ENCODE results near the gene SYT7. TPM values are rescaled to one million over a fixed set of nuclear protein-coding genes. Genes with fewer than 3 reads are reported as not detected.

SYT7 gene
- total and polyA plus RNA-seq, 4 donors = 2.1 to 114 (median 30.8) TPM

- no peak for TF ChIP-seq HNF4A (conservative IDR thresholded peaks at IDR 0.05)
- TF ChIP-seq ATF3 (IDR thresholded peaks at IDR 0.05) = no peak
- no peak for TF ChIP-seq HNF4G (IDR thresholded peaks at IDR 0.05)
- TF ChIP-seq FOXA1 (IDR thresholded peaks at IDR 0.05) = no peak
- TF ChIP-seq, protein P1, sequence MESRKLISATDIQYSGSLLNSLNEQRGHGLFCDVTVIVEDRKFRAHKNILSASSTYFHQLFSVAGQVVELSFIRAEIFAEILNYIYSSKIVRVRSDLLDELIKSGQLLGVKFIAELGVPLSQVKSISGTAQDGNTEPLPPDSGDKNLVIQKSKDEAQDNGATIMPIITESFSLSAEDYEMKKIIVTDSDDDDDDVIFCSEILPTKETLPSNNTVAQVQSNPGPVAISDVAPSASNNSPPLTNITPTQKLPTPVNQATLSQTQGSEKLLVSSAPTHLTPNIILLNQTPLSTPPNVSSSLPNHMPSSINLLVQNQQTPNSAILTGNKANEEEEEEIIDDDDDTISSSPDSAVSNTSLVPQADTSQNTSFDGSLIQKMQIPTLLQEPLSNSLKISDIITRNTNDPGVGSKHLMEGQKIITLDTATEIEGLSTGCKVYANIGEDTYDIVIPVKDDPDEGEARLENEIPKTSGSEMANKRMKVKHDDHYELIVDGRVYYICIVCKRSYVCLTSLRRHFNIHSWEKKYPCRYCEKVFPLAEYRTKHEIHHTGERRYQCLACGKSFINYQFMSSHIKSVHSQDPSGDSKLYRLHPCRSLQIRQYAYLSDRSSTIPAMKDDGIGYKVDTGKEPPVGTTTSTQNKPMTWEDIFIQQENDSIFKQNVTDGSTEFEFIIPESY (IDR thresholded peaks at IDR 0.05) = no peak
- no peak for TF ChIP-seq JUND (IDR thresholded peaks at IDR 0.05)
- TF ChIP-seq, protein P2, sequence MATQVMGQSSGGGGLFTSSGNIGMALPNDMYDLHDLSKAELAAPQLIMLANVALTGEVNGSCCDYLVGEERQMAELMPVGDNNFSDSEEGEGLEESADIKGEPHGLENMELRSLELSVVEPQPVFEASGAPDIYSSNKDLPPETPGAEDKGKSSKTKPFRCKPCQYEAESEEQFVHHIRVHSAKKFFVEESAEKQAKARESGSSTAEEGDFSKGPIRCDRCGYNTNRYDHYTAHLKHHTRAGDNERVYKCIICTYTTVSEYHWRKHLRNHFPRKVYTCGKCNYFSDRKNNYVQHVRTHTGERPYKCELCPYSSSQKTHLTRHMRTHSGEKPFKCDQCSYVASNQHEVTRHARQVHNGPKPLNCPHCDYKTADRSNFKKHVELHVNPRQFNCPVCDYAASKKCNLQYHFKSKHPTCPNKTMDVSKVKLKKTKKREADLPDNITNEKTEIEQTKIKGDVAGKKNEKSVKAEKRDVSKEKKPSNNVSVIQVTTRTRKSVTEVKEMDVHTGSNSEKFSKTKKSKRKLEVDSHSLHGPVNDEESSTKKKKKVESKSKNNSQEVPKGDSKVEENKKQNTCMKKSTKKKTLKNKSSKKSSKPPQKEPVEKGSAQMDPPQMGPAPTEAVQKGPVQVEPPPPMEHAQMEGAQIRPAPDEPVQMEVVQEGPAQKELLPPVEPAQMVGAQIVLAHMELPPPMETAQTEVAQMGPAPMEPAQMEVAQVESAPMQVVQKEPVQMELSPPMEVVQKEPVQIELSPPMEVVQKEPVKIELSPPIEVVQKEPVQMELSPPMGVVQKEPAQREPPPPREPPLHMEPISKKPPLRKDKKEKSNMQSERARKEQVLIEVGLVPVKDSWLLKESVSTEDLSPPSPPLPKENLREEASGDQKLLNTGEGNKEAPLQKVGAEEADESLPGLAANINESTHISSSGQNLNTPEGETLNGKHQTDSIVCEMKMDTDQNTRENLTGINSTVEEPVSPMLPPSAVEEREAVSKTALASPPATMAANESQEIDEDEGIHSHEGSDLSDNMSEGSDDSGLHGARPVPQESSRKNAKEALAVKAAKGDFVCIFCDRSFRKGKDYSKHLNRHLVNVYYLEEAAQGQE (IDR thresholded peaks at IDR 0.05) = no peak
- no peak for TF ChIP-seq GABPA (IDR thresholded peaks at IDR 0.05 in 1 of 2, conservative IDR thresholded peaks at IDR 0.05 in 1 of 2)
- TF ChIP-seq MAX (IDR thresholded peaks at IDR 0.05) = no peak
- TF ChIP-seq TAF1 (conservative IDR thresholded peaks at IDR 0.05) = no peak
- no peak for TF ChIP-seq YY1 (IDR thresholded peaks at IDR 0.05)
- no peak for TF ChIP-seq EGR1 (IDR thresholded peaks at IDR 0.05; ENCODE audit: low read depth in 2 of 2)
- TF ChIP-seq RAD21 (IDR thresholded peaks at IDR 0.05) = no peak
- TF ChIP-seq NR2F2 (IDR thresholded peaks at IDR 0.05) = no peak
- TF ChIP-seq FOXA2 (IDR thresholded peaks at IDR 0.05) = no peak
- TF ChIP-seq SP1 (IDR thresholded peaks at IDR 0.05) = no peak
- H3K4me3 ChIP-seq (ENCODE audit: low read depth in 1 of 3, low read length in 3 of 3) = no peak overlapping the region
- H3K9ac ChIP-seq (ENCODE audit: low read depth in 1 of 2, low read length in 2 of 2) = no peak overlapping the region
- no peak for DNase-seq (ENCODE audit: low spot score)
- no peaks in the 10 kb centered on the region for H3K27me3 ChIP-seq (ENCODE audit: control insufficient read depth in 4 of 4, insufficient read depth in 4 of 4, low read length in 3 of 4)
- no peaks in the 10 kb centered on the region for H3K36me3 ChIP-seq (ENCODE audit: control insufficient read depth in 4 of 4, insufficient read depth in 3 of 4, low read depth in 1 of 4, low read length in 3 of 4)
- H3K9me3 ChIP-seq (ENCODE audit: control insufficient read depth in 4 of 4, low read length in 3 of 4) = no peaks in the 10 kb centered on the region
- 75% methylated on average over 10 of the region's 10 CpGs for WGBS
- H3K27ac ChIP-seq (ENCODE audit: low read depth in 1 of 2, low read length in 2 of 2) = no peak overlapping the region
- H3K4me1 ChIP-seq (ENCODE audit: control insufficient read depth in 4 of 4, insufficient read depth in 4 of 4, low read length in 3 of 4) = no peaks in the 10 kb centered on the region
Observed at GRCh38 chr11:61630089-61630488, 49.2 kb upstream of the SYT7 start.

DNA sequence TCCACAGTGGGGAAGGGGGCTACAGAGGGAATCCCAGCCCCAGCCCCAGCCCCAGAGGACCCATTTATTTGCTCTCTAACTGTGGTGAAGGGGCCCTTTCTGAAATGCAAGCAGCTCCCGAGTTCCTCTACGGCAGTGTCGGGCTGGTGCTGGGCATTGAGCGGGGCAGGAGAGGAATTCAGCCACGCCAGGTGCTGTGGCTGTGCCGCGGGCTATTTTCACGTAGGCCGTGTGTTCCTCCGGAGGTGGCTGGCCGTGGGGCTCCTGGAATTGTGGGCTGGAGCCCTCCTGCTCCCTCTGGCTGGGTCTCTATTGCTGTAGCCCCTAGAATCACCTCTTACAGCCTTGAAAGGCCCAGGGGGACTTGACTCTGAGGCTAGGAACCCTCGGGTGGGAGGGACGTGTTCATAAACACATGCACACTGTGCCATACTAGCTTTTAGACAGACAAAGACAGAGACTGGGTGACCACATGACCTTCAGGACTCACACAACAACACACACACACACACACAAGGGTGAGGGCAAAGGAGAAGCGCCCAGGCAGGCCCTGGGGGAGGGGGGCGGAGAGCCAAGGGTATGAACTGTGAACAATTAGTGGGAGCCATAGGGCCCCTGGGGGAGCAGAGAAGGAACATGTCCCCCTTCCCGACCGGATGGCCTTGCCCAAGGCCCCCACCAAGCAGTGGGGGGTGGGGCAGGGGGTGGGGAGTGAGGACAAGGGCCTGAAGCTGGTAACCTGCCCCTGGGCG, 48.4 kb upstream of the SYT7 start:
- TF ChIP-seq TAF1 (conservative IDR thresholded peaks at IDR 0.05) = no peak
- TF ChIP-seq SP1 (IDR thresholded peaks at IDR 0.05) = no peak
- TF ChIP-seq, protein P2 (IDR thresholded peaks at IDR 0.05) = no peak
- TF ChIP-seq MAX (IDR thresholded peaks at IDR 0.05) = no peak
- TF ChIP-seq, protein P1 (IDR thresholded peaks at IDR 0.05) = no peak
- TF ChIP-seq EGR1 (IDR thresholded peaks at IDR 0.05; ENCODE audit: low read depth in 2 of 2) = no peak
- no peak for TF ChIP-seq RXRA (IDR thresholded peaks at IDR 0.05)
- no peak overlapping the region for H3K9ac ChIP-seq (ENCODE audit: low read depth in 1 of 2, low read length in 2 of 2)
- WGBS = 90% methylated on average over 18 of the region's 18 CpGs

More for the DNA sequence above, 48.4 kb upstream of the SYT7 start:
- Histone ChIP-seq H3K36me3 (ENCODE audit: control insufficient read depth in 4 of 4, insufficient read depth in 3 of 4, low read depth in 1 of 4, low read length in 3 of 4) (no peaks in the 10 kb centered on the region), H3K27ac (ENCODE audit: low read depth in 1 of 2, low read length in 2 of 2) (no peak overlapping the region), H3K27me3 (ENCODE audit: control insufficient read depth in 4 of 4, insufficient read depth in 4 of 4, low read length in 3 of 4) (no peaks in the 10 kb centered on the region), H3K4me1 (ENCODE audit: control insufficient read depth in 4 of 4, insufficient read depth in 4 of 4, low read length in 3 of 4) (no peaks in the 10 kb centered on the region), H3K4me3 (ENCODE audit: low read depth in 1 of 3, low read length in 3 of 3) (no peak overlapping the region), H3K9me3 (ENCODE audit: control insufficient read depth in 4 of 4, low read length in 3 of 4) (no peaks in the 10 kb centered on the region)
- DNase-seq (ENCODE audit: low spot score) = no peak

Data from liver (tissue), 9 donors.